HepG2 (cell line): ENCODE results near the gene TXNRD1. TPM values are rescaled to one million over a fixed set of nuclear protein-coding genes. Genes with fewer than 3 reads are reported as not detected.

Experiments
- ATAC-seq: fragments of 200-7000 bp; cut with Tn5 transposase; 3 replicates; pipeline ENCODE4 v1.9.1; 2020; ENCODE audit warnings: mild to moderate bottlenecking, moderate library complexity
- BruUV-seq: library from RNA; stranded (reverse); fragments of 400-500 nt; replicated peaks from 2 replicates; lab custom pipeline; 2021; lab: Mats Ljungman, UMichigan
- CTCF ChIA-PET: fragments of 300-600 bp; formaldehyde crosslinking; extraction: SDS; loops from one replicate; lab custom pipeline; 2021; ENCODE audit warnings: low total read pairs, inconsistent platforms, low intra/inter-chr PET ratio; lab: Yijun Ruan, JAX
- POLR2A ChIA-PET: fragments of 350-600 bp; sonication (Branson Sonifier 250); formaldehyde crosslinking; loops from one replicate; lab custom pipeline; 2020; ENCODE audit warnings: antibody characterized with exemption, inconsistent platforms; lab: Yijun Ruan, JAX
- DNase-seq: peaks from one replicate; pipeline ENCODE4 v3.0.0-alpha.2; 2015; ENCODE audit warnings: low spot score
- FAIRE-seq: peaks from 3 replicates; lab custom pipeline; 2011; peaks lifted over from hg19 to GRCh38; lab: Jason Lieb, UNC
- H2AFZ ChIP-seq: one replicate; pipeline ENCODE4 v1.6.1; 2011; ENCODE audit warnings: low read length, inconsistent platforms
- H3K27ac ChIP-seq: fragments of 300-600 bp; 3 replicates; pipeline ENCODE4 v1.8.0; 2011; ENCODE audit warnings: mixed run types, mild to moderate bottlenecking, mixed read lengths, low read length, inconsistent platforms; ENCODE audit not compliant: insufficient read depth; ENCODE audit errors: extremely low read length
- H3K27me3 ChIP-seq, 2 experiments: fragments of 200-600 bp in 1 of 2; 2 replicates in 1 of 2; 3 replicates in 1 of 2; pipeline versions ENCODE4 v1.6.0 to v1.8.0; 2011; ENCODE audit warnings: low read length in 2 of 2, mild to moderate bottlenecking in 2 of 2, moderate library complexity in 2 of 2, inconsistent platforms in 1 of 2; ENCODE audit not compliant: insufficient read depth in 2 of 2, control insufficient read depth in 1 of 2
- H3K36me3 ChIP-seq, 2 experiments: fragments of 200-600 bp in 1 of 2; replicated peaks in 1 of 2; 2 replicates in 1 of 2; 3 replicates in 1 of 2; pipeline versions ENCODE4 v1.5.1 to v1.8.0; 2011; ENCODE audit warnings: low read length in 2 of 2, inconsistent platforms in 1 of 2; ENCODE audit not compliant: insufficient read depth in 2 of 2, control insufficient read depth in 1 of 2
- H3K4me1 ChIP-seq: 2 replicates; pipeline ENCODE4 v1.5.1; 2012; ENCODE audit warnings: low read length, inconsistent platforms; ENCODE audit not compliant: insufficient read depth
- H3K4me2 ChIP-seq: 2 replicates; pipeline ENCODE4 v1.6.0; 2011; ENCODE audit warnings: low read depth, low read length, inconsistent platforms
- H3K4me3 ChIP-seq, 3 experiments: fragments of 200-600 bp in 1 of 3; sonication (generic), shearing (Covaris generic) in 1 of 3; replicated peaks in 1 of 3; 2 replicates each; pipeline ENCODE4 v1.5.1; 2011 to 2016; ENCODE audit warnings: low read length in 3 of 3, inconsistent platforms in 2 of 3, low read depth in 2 of 3, mild to moderate bottlenecking in 2 of 3, control low read depth in 1 of 3, mixed read lengths in 1 of 3; ENCODE audit not compliant: insufficient read depth in 1 of 3
- H3K79me2 ChIP-seq: one replicate; pipeline ENCODE4 v1.6.1; 2011; ENCODE audit warnings: low read length, inconsistent platforms; ENCODE audit not compliant: insufficient read depth
- H3K9ac ChIP-seq: 2 replicates; pipeline ENCODE4 v1.6.0; 2011; ENCODE audit warnings: mild to moderate bottlenecking, low read depth, low read length, inconsistent platforms; ENCODE audit not compliant: insufficient read depth
- H3K9me3 ChIP-seq: 2 replicates; pipeline ENCODE4 v1.5.1; 2012; ENCODE audit warnings: mild to moderate bottlenecking, low read length
- H4K20me1 ChIP-seq: 2 replicates; pipeline ENCODE4 v1.6.0; 2011; ENCODE audit warnings: inconsistent platforms, mild to moderate bottlenecking, low read length, moderate library complexity; ENCODE audit not compliant: insufficient read depth
- ATAD3A ChIP-seq: sonication (generic); formaldehyde crosslinking; IDR thresholded peaks from 2 replicates; pipeline ENCODE4 v1.4.0; 2020; ENCODE audit warnings: missing genetic modification reagents
- MTA1 ChIP-seq: sonication (generic); formaldehyde crosslinking; IDR thresholded peaks from 2 replicates; pipeline ENCODE4 v1.4.0; 2020; ENCODE audit warnings: missing genetic modification reagents, mild to moderate bottlenecking, borderline replicate concordance
- PREB ChIP-seq: sonication (generic); formaldehyde crosslinking; IDR thresholded peaks from 2 replicates; pipeline ENCODE4 v1.4.0; 2020; ENCODE audit warnings: missing genetic modification reagents
- SIN3A ChIP-seq: IDR thresholded peaks from 2 replicates; pipeline ENCODE4 v1.6.1; 2011; ENCODE audit warnings: low read depth, mild to moderate bottlenecking, control low read depth, low read length, borderline replicate concordance
- TCF7L2 ChIP-seq: IDR thresholded peaks from 2 replicates; pipeline ENCODE4 v1.6.1; 2011; ENCODE audit warnings: mild to moderate bottlenecking, low read depth, low read length, moderate library complexity
- ZNF136 ChIP-seq: sonication (generic); formaldehyde crosslinking; IDR thresholded peaks from 2 replicates; pipeline ENCODE4 v1.8.1; 2022; ENCODE audit warnings: low read depth, mild to moderate bottlenecking, moderate library complexity, missing genetic modification reagents
- ZNF18 ChIP-seq: sonication (generic); formaldehyde crosslinking; IDR thresholded peaks from 2 replicates; pipeline ENCODE4 v1.8.0; 2022; ENCODE audit warnings: mild to moderate bottlenecking, missing genetic modification reagents; ENCODE audit not compliant: insufficient replicate concordance
- ZNF232 ChIP-seq: sonication (generic); formaldehyde crosslinking; IDR thresholded peaks from 2 replicates; pipeline ENCODE4 v1.4.0; 2020; ENCODE audit warnings: missing genetic modification reagents, borderline replicate concordance
- ZNF512B ChIP-seq: sonication (generic); formaldehyde crosslinking; IDR thresholded peaks from 2 replicates; pipeline ENCODE4 v1.5.1; 2020; ENCODE audit warnings: missing genetic modification reagents, mild to moderate bottlenecking, borderline replicate concordance
- ZNF609 ChIP-seq: sonication (generic); formaldehyde crosslinking; IDR thresholded peaks from 2 replicates; pipeline ENCODE4 v1.4.0; 2020; ENCODE audit warnings: mild to moderate bottlenecking, missing genetic modification reagents, borderline replicate concordance
- WGBS: methylation state at CpG from one replicate; pipeline ENCODE4 v1.1.6; 2017; ENCODE audit warnings: low lambda C conversion rate; 5-methylcytosine and 5-hydroxymethylcytosine counted together
- in situ Hi-C: cut with HindIII; loops from 2 replicates; pipeline ENCODE4 v1.10.0; 2017; ENCODE audit warnings: low pct_unique_long_range_greater_than_20kb; ENCODE audit not compliant: extremely low pct_ligation_motif_present
- intact Hi-C: fragments of 100-400 bp; cut with micrococcal nuclease; formaldehyde crosslinking; loops from one replicate; pipeline ENCODE4 v1.10.0; 2022; ENCODE audit not compliant: unreplicated experiment
- polyA plus RNA-seq, 8 experiments: library from polyadenylated mRNA; depleted of rRNA in 3 of 8; stranded (reverse) in 7 of 8; unstranded in 1 of 8; fragments of >200 nt; fragmentation: Illumina TruSeq in 4 of 8; extraction: Trizol in 4 of 8; gene quantifications; 2 replicates each; pipeline versions ENCODE4 v1.2.1 to v1.2.3, GENCODE V29; 2011 to 2016; ENCODE audit warnings: low read depth in 4 of 8, missing spikeins in 1 of 8, mixed read lengths in 1 of 8; ENCODE audit not compliant: insufficient read depth in 1 of 8
- total RNA-seq, 5 experiments: library from RNA; depleted of rRNA; stranded (reverse); fragments of >200 nt; fragmentation: Illumina TruSeq; extraction: Trizol; gene quantifications; 2 replicates each; pipeline ENCODE4 v1.2.3, GENCODE V29; 2016; ENCODE audit warnings: low read depth in 1 of 5

TXNRD1 gene
- total and polyA plus RNA-seq, 2 of the 13 experiments (the other 11 are each of a cell fraction or from before 2014, with no cell fraction given), result 54.0 to 190 TPM

- in situ Hi-C loops (no loop called here), intact Hi-C loops (no loop called here)
- WGBS, result 28% methylated on average over 5 of the region's 5 CpGs
- H3K79me2 ChIP-seq, result no peaks in the 10 kb centered on the region
- H2AFZ ChIP-seq, result no peak overlapping the region
- H3K27me3 ChIP-seq, result no peaks in the 10 kb centered on the region
- no peak overlapping the region for H3K4me2 ChIP-seq
- DNase-seq (no peak), FAIRE-seq (no peak), ATAC-seq (no peak)
- H3K9me3 ChIP-seq, result no peaks in the 10 kb centered on the region
- H4K20me1 ChIP-seq, result no peaks in the 10 kb centered on the region
- CTCF ChIA-PET, result no interaction called here
- peaks cover 8% of the 10 kb centered on the region; the same call in 1 of the 2 replicates for H3K4me1 ChIP-seq
- no peak overlapping the region for H3K9ac ChIP-seq
- POLR2A ChIA-PET, result no interaction called here
- no peaks in the 10 kb centered on the region for H3K36me3 ChIP-seq
- BruUV-seq, result no TSS peak
- TF ChIP-seq ATAD3A, result no peak
- TF ChIP-seq TCF7L2, result no peak
- TF ChIP-seq ZNF609 (CRISPR knock-in tag), result no peak
- no peak for TF ChIP-seq ZNF232 (CRISPR knock-in tag)
- no peak for TF ChIP-seq MTA1 (CRISPR knock-in tag)
- no peak for TF ChIP-seq ZNF18 (CRISPR knock-in tag)
- no peak for TF ChIP-seq SIN3A
- no peak for TF ChIP-seq ZNF136
- TF ChIP-seq ZNF512B (CRISPR knock-in tag), result no peak
- no peak for TF ChIP-seq PREB (CRISPR knock-in tag)
- TF ChIP-seq, all 625 proteins: peak for 0
- Histone ChIP-seq H3K27ac (no peak overlapping the region), H3K4me3 (no peak overlapping the region)
Measured at GRCh38 chr12:104180374-104180773, 35.2 kb upstream of the TXNRD1 start.
